Transverse colon (tissue), 4 donors: ENCODE measurements around the gene FLT4. TPM values are rescaled to one million over a fixed set of nuclear protein-coding genes. Genes with fewer than 3 reads are reported as not detected.
A peak's percentile ranks its signal among the peaks of the same experiment; 100 is the strongest.

Experiments used
- DNase-seq: peaks from one replicate; pipeline ENCODE4 v3.0.0-alpha.2; 2019
- H3K27ac ChIP-seq, 4 donors: fragments of 200-600 bp; sonication (generic); 2 replicates each; pipeline ENCODE4 v1.5.1; 2016 to 2018; ENCODE audit warnings: inconsistent platforms in 4 of 4
- H3K27me3 ChIP-seq: fragments of 200-600 bp; sonication (generic); 2 replicates; pipeline ENCODE4 v1.5.1; 2017; ENCODE audit warnings: inconsistent platforms
- H3K36me3 ChIP-seq, 4 donors: fragments of 200-600 bp; sonication (generic); 2 replicates each; pipeline ENCODE4 v1.5.1; 2017 to 2019; ENCODE audit warnings: inconsistent platforms in 4 of 4
- H3K4me1 ChIP-seq, 4 donors: fragments of 200-600 bp; sonication (generic); 2 replicates each; pipeline ENCODE4 v1.5.1; 2017 to 2020; ENCODE audit warnings: inconsistent platforms in 4 of 4
- H3K4me3 ChIP-seq, 4 donors: fragments of 200-600 bp; sonication (generic); 1 replicate in 1 of 4; 2 replicates in 3 of 4; pipeline versions ENCODE4 v1.5.1 to v1.6.1; 2017 to 2019; ENCODE audit warnings: inconsistent platforms in 4 of 4
- H3K9me3 ChIP-seq, 2 donors: fragments of 200-600 bp; sonication (generic); 2 replicates each; pipeline ENCODE4 v1.5.1; 2017 to 2019; ENCODE audit warnings: inconsistent platforms in 2 of 2
- CTCF ChIP-seq, 5 experiments: fragments of 200-600 bp in 3 of 5; fragments of 450-650 bp in 2 of 5; sonication (generic) in 3 of 5; IDR thresholded peaks; 1 replicate in 2 of 5; 2 replicates in 3 of 5; pipeline ENCODE4 v1.5.1; 2016 to 2017; ENCODE audit warnings: antibody characterized with exemption in 5 of 5, inconsistent platforms in 3 of 5, mild to moderate bottlenecking in 2 of 5, moderate library complexity in 1 of 5
- EP300 ChIP-seq: sonication (generic); formaldehyde crosslinking; IDR thresholded peaks from one replicate; pipeline ENCODE4 v1.6.1; 2017; ENCODE audit warnings: antibody characterized with exemption, low read depth
- POLR2A ChIP-seq: fragments of 450-650 bp; IDR thresholded peaks from one replicate; pipeline ENCODE4 v1.6.1; 2016; ENCODE audit warnings: antibody characterized with exemption, mild to moderate bottlenecking, moderate library complexity
- POLR2AphosphoS5 ChIP-seq, 3 donors: sonication (generic); formaldehyde crosslinking; IDR thresholded peaks; one replicate each; pipeline ENCODE4 v1.6.1; 2016; ENCODE audit warnings: antibody characterized with exemption in 3 of 3
- WGBS, 2 donors: methylation state at CpG; one replicate each; pipeline ENCODE4 v1.1.5; 2018; ENCODE audit warnings: low coverage in 1 of 2; 5-methylcytosine and 5-hydroxymethylcytosine counted together
- in situ Hi-C, 4 donors: fragments of 200-750 bp; cut with MboI; loops; one replicate each; pipeline versions ENCODE4 v1.15.0 to v1.15.1; 2017; ENCODE audit warnings: low sequenced_read_pairs in 3 of 4, low pct_ligation_motif_present in 1 of 4, low pct_unique_long_range_greater_than_20kb in 1 of 4
- intact Hi-C: fragments of 100-400 bp; cut with DNase I; formaldehyde crosslinking; loops from one replicate; pipeline ENCODE4 v1.15.1; 2023; ENCODE audit warnings: low total_unique reads
- total RNA-seq, 4 donors: library from RNA; depleted of rRNA; stranded (reverse); fragments of >200 nt; gene quantifications; one replicate each; pipeline ENCODE4 v1.1.0, GENCODE V29; 2016

FLT4 gene
- total RNA-seq, 4 donors from 2014 or later = 1.8 to 16.1 (median 4.0) TPM

GRCh38 chr5:180605554-180606214, 43.7 kb downstream of the FLT4 start:
- Histone ChIP-seq H3K9me3 (no peaks in the 10 kb centered on the region), H3K4me1 (no peaks in the 10 kb centered on the region), H3K27ac (no peak overlapping the region), H3K4me3 (no peak overlapping the region), H3K36me3 (no peaks in the 10 kb centered on the region), H3K27me3 (no peaks in the 10 kb centered on the region)
- DNase-seq = peak; percentile 58
- in situ Hi-C loops = no loop called here
- no peak for TF ChIP-seq POLR2AphosphoS5 (IDR thresholded peaks at IDR 0.05)
- no peak for TF ChIP-seq EP300
- TF ChIP-seq CTCF (IDR thresholded peaks at IDR 0.05) = peak; percentile 40 to 64 (median 51)
- TF ChIP-seq POLR2A = no peak
- intact Hi-C loops = no loop called here
- 42% methylated on average over 11 of the region's 11 CpGs; no CpG with 5 or more reads in 1 of the 2 donors for WGBS, 2 donors

DNA sequence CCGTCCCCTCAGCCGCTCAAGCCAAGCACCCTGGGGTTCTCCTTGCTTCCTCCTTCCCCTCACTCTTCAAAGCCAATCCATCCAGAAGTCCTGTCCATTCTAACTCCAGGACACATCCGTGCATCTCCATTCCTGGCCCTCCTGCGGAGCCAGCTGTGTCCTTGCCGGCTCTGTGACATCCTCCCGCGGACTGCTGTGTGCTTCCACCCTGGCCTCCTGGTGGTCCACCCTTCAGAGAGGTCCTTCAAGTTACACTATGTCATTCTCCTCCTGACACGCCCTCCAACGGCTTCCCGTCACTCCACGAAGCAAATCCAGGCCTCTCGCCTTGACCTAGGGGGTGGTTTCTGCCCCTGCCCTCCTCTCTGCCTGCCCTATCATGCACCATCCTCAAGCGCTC, 45.1 kb downstream of the FLT4 start:
- Histone ChIP-seq H3K36me3 (no peaks in the 10 kb centered on the region), H3K4me3 (no peak overlapping the region), H3K27ac (no peak overlapping the region), H3K27me3 (no peaks in the 10 kb centered on the region), H3K9me3 (no peaks in the 10 kb centered on the region), H3K4me1 (no peaks in the 10 kb centered on the region)
- WGBS, 2 donors = 78 to 96% methylated on average over 5 to 13 of the region's 13 CpGs
- no peak for DNase-seq
- intact Hi-C loops (no loop called here), in situ Hi-C loops (no loop called here)
- TF ChIP-seq CTCF (IDR thresholded peaks at IDR 0.05) (no peak), POLR2AphosphoS5 (IDR thresholded peaks at IDR 0.05) (no peak), POLR2A (no peak)

GRCh38 chr5:180603076-180603594, 46.3 kb downstream of the FLT4 start:
- TF ChIP-seq CTCF (IDR thresholded peaks at IDR 0.05) (no peak), EP300 (no peak), POLR2A (no peak), POLR2AphosphoS5 (IDR thresholded peaks at IDR 0.05) (no peak)
- H3K4me3 ChIP-seq = no peak overlapping the region
- intact Hi-C loops = no loop called here
- H3K4me1 ChIP-seq = no peaks in the 10 kb centered on the region
- WGBS, 2 donors = 94% methylated on average over 18 of the region's 19 CpGs; no CpG with 5 or more reads in 1 of the 2 donors
- in situ Hi-C loops = no loop called here
- DNase-seq = no peak
- no peak overlapping the region for H3K27ac ChIP-seq
- no peaks in the 10 kb centered on the region for H3K36me3 ChIP-seq
- H3K9me3 ChIP-seq = no peaks in the 10 kb centered on the region
- H3K27me3 ChIP-seq = no peaks in the 10 kb centered on the region

DNA sequence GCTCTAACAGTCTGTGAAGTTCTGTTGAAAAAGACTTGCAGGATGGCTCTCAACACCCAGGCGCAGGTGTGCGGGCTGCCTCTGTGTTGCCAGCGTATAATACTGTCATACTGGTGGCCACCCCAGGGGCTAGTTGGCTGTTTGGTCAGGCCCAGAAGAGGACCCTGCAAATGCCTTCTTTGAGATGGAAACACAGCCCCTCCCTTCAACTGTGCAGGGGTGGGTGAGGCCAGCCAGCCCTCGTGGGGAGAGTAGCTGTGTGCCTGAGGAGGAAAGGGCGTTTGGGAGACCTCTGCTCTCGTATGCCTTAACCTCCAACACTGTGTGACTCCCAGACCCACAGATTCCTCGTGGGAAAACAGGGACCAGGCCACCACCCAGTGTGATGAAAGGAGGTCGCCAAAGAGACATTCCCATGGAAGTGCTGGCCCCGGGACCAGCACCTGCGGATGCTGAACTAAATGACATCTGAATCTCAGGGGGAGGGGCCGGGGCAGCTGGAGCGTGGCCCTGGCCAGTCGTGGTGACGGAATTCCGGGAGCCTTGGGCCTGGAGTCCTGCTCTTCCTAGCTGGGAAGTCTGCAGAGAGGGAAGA, 46.8 kb downstream of the FLT4 start:
- intact Hi-C loops = no loop called here

More for the DNA sequence above, 46.8 kb downstream of the FLT4 start:
- H3K36me3 ChIP-seq = no peaks in the 10 kb centered on the region
- no peak overlapping the region for H3K27ac ChIP-seq
- no peaks in the 10 kb centered on the region for H3K9me3 ChIP-seq
- no peak for TF ChIP-seq CTCF (IDR thresholded peaks at IDR 0.05)
- no peak for TF ChIP-seq POLR2AphosphoS5 (IDR thresholded peaks at IDR 0.05)
- TF ChIP-seq POLR2A = no peak
- no peak for TF ChIP-seq EP300
- DNase-seq = no peak
- H3K4me1 ChIP-seq = no peaks in the 10 kb centered on the region
- no peak overlapping the region for H3K4me3 ChIP-seq
- WGBS, 2 donors = 61% methylated on average over 15 of the region's 15 CpGs; no CpG with 5 or more reads in 1 of the 2 donors
- no peaks in the 10 kb centered on the region for H3K27me3 ChIP-seq
- in situ Hi-C loops = no loop called here
